SKM-1 (cell line): ENCODE data around the gene CHSY3.

Source experiments
- DNase-seq: peaks from one replicate; lab custom pipeline; 2025; ENCODE audit not compliant: unreplicated experiment; lab: John Stamatoyannopoulos, UW

CHSY3 gene

DNA sequence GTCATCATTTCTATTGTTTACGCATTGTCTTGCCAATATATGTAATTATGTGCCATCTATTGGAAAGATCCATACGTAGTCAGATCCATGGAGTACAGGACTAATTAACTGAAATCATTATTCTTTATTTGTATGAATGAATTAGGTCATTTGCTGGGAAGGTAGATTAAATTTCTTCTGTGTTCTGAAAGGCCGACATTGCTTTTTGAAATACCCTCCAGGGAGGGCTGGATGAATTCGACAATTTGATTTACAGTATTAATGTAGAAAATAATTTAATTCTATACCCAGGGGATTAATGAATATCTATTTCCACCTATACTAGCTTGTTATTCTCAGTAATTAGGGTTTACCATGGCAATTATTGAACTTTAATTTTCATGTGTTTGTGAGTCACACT lies 117.6 kb downstream of the CHSY3 start:
- no peak for DNase-seq

DNA sequence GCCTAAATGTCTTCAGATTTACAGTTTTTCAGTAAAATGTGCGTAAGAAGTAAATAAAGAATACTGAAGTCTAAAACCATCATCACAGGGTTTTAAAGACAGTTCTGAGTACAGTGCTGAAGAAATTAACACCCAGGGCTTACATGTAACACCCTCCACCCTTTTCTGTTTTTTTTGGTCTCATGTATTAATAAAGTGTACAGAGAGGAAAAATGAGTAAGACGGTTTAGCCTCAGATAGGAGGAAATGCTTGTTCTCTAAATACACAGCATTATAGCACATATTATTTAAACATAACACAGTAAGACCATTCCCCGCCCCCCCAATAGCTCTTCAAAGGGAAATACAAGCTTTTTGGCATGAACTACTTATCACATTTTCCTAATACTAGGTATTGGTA lies 119.3 kb downstream of the CHSY3 start:
- no peak for DNase-seq

DNA sequence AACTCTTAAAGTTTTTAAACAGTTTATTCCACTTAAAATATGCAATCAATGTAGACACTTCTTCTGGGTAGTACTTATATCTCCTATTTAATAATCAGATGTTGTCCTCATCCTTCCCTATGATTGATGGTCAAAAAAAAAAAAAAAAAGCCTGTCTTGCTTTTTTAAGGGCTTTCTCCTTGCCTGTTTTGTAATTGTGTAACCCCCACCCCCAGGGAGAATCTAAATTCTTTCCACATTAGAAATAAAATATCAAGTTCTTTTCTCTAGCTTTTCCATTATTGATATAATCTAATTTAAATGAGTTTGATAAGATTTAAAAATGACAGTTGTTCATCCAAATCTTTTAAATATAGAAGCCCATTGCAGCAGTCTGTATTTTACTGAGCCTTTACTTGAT lies 119.7 kb downstream of the CHSY3 start:
- no peak for DNase-seq

DNA sequence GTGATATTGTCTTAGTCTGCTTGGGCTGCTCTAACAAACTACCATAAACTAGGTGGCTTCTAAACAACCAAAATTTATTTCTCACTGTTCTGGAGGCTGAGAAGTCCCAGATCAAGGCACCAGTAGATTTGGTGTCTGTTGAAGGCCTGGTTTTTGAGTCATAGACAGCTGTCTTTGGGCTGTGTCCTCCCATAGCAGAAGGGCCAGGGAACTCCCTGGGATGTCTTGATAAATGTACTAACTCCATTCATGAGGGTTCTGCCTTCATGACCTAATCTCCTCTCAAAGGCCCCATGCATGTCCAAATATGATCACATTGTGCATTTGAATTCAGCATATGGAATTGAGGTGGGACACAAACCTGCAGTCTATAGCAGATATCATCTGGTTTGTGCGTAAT lies 121.2 kb downstream of the CHSY3 start:
- no peak for DNase-seq

DNA sequence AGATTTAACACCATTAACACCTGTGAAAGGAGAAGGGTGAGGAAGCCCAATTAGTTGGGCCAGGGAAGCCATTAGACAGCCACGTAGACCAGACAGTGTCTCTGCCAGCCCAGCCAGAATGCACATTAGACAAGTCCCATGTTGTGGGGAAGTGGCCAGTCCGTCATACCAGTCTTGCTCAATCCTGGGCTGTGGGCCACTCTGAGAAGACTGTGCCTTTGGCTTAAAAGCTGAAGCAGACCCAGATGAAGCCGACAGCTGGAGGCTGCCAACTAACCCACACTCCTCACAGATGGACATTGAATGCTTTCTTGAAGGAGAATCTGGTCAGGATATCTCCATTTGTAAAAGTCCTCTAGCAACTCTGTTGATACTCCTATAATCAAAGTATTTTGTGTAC lies 128.5 kb downstream of the CHSY3 start:
- DNase-seq = no peak

DNA sequence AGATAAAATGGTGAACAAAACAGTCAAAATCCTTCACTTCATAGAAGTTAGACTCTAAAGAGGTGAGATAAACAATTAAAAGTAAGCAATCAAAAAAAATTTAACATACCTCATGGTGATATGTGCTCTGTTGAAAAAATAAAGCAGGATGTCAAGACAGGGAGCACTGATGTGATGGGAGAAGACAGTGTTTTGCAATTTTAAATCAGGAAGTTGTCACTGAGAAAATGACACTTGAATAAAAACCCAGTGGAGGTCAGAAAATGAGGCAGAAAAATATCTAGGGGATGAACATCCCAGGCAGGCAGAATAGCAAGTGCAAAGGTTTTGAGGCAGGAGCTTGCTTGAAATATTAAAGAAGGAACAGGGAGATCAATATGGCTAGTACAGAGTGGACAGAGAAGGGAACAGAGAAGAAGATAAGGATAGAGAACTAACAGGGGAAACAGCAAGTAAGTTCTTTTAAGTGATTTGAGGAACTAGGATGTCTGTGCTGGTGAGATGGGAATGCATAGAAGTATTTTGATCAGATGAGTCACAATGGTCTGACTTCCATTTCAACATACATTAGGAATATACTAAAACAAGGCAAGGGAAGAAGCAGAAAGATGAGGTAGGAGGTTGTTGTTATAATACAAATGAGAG lies 130.4 kb downstream of the CHSY3 start:
- peak; percentile 62 for DNase-seq

DNA sequence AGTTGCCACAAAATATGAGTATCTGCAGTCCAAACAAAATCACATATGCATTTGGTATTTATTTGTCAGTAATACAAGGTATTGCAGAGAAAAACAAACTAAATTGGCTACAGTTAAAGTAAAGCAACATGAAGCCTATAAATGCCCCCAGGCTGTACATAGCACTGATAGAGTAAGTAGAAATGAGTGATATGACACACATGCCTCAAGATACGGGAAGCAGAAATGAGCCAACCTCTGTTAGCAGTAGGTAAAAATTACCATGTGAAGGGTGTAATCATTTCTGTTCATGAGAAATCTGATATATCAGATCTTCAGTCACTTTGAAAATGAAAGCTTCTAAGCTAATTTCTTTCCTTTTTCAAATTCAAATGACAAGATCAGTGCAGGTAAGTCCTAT lies 131.1 kb downstream of the CHSY3 start:
- DNase-seq = no peak

DNA sequence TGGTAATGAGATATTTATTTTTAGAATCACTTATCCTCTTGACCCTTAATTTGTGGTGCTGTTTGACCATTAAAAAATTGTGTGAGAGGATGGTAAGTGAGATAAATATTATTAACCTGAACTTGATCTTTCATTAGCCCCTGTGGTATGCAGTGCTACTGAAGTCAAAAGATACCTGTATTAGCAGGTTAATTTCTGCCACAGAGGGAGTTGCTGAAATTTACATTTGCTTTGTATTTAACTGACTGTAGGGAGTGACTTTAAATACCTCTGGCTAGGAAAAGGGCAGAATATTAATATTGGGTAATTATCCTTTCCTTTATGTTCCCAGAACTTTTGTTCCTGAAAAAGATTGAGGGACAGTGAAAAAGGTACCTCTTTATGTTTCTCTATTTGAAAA lies 133.6 kb downstream of the CHSY3 start:
- no peak for DNase-seq

DNA sequence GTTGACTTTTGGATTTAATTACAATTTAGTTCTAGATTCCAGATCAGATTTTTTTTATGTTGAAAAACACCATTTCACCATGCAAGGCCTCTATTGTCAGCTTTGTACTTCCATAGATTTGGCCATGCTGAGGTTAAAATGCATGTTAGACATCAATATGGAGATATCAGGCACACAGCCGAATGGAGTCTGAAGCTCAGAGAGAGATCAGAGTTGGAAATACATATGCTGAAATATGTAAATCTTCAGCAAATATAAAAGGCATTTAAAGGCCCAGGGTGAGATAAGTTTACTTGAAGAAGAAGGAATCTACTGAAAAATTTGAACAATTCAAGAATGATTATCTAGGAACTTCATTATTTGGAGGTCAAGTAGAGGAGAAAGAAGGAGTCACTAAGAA lies 139.6 kb downstream of the CHSY3 start:
- DNase-seq = no peak

DNA sequence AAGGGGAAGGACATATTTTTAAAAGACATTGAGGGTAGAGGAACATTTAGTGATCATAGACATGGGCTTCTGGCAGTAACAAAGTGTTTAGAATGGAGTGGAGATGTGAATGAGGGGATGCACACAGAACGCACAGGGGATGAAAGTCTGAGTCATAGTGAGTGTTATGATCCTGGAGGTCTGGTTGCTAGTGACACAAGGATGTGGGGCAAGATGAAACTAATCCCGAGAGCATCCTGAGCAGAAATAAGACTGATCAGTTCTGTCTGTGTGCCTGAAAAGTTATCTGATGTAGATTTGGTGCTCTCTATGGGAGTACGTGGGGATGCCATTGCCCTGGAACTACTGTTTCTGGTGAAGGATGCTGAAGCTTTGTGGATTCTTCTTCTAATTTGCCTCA lies 141.1 kb downstream of the CHSY3 start:
- no peak for DNase-seq

DNA sequence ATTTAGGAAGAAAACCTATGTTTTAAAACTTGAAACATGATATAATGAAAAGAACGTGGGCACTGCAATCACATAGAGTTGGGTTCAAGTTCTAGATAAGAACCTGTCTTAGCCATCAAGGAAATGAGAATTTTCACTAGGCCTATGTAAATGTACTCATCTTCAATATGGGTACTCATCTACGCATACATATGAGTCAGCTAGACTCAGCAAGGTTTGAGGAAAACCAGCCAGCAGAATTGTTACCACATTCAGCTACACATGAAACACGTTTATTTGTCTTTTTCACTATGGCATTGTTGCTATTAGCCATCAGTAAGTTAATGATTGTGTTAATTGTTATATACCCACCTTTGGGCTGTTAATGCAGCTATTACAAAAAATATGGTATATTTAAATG lies 146.3 kb downstream of the CHSY3 start:
- no peak for DNase-seq

DNA sequence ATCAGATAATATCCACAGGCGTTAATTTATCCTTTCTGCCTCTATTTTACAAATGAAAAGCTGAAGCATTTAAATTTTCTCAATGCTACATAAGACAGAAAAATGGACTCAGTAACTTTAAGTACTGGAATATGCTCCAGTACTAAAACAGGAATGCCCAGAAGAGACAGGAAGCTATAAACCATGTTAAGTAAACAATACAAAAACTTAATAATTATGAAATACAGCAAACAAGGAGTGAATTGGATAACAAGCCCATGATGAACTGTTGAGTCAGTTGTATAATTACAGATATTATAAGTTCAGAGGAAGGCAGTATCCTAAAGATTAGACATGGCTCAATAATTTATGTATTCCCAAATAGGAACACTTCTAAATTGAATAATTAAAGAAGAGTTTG lies 148.5 kb downstream of the CHSY3 start:
- no peak for DNase-seq

DNA sequence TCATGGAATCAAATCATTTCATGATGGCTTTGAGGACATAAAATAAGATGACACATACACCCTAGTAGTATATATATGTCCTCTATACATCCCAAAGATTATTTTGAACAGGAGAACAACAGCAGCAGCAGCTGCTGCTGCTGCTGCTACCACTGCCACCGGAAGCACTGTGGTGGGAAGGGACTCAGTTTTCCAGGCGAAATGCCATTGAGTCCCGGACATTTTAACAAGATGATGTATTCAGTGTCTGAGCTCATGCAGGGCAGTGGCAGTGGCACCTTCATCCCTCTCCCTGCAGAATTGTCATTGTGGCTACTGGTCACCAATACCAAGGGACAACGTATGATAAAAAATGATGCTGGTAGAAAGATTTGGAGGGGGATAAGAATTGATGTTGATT lies 151.3 kb downstream of the CHSY3 start:
- no peak for DNase-seq

DNA sequence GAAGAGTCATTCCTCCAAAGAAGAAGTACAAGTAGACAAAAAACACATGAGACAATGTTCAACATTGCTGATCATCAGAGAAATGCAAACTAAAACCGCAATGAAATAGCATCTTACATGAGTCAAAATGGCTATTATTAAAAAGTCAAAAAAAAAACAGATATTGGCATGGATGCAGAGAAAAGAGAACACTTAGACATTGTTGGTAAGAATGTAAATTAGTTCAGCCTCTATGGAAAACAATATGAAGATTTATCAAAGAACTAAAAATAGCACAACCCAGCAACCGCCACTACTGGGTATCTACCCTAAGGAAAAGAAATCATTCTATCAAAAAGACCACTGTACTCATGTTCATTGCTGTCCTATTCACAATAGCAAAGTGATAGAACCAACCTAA lies 157.5 kb downstream of the CHSY3 start:
- no peak for DNase-seq

DNA sequence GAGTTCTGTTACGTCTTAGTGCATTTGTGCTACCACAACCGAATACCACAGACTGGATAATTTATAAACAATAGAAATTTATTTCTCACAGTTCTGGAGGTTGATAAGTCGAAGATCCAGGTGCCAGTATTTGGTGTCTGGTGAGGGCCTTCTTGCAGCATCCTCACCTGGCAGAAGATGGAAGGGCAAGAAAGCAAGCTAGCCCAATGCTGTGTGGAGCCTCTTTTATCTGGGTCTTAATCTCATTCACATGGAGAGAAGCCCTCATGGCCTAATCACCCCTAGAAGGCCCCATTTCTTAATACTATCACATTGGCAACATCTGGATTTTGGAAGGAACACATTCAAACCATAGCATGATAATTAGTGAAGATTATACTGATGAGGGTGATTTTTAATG lies 159.3 kb downstream of the CHSY3 start:
- no peak for DNase-seq

DNA sequence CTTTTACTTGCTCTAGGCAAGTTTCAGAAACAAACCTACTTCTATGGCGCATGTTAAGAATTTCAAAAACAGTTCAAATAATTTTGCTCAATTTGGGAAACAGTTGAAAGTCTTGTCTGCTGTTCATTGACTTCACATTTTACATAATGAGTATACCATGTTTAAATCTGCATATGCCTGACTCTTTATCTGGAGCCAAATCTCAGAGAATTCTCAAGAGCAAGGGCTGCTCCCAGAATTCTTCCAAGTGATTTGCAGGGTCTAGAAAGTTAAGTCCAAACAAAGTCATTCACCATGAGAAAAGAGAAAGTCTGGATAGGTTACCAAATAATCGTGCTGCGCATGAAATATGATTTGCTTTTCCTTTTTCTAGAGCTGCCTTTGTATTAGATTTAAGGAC lies 160.2 kb downstream of the CHSY3 start:
- DNase-seq = no peak

DNA sequence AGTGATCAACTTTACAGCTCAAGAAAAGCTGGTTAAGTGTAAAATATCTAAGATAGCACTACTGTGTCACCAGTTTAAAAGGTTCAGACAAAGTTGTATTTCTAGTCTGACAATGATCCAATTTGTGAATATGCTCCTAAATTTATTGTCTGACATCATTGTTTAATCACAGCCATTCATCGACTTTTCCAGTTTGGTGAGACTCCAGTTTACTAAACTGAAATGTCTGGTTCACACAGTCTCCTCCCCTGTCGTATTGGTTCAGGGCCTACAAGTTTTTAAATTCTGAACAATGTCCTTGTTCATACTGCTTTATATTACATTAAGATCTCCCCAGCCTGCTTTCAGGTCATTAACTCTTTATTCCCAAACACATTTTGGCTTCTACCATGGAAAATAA lies 161.4 kb downstream of the CHSY3 start:
- DNase-seq = no peak

DNA sequence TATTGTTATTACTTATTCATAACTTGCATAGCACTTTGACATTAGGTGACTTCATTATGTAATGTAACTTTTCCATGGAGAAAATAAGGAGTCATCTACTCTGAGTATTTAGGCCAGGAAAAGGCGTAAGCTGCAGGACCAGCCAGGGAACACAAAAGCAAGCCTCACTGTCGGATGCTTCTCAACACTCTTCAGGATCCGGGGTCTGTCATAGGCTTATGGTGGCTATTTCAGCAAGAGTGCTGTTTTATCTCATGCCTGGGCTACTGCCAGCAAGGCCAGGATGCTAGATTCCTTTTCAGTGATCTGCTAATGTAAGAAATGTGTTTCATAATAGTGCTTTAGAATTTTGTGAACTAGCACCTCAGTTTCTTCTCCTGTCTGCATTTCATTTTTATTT lies 162.4 kb downstream of the CHSY3 start:
- DNase-seq = no peak

DNA sequence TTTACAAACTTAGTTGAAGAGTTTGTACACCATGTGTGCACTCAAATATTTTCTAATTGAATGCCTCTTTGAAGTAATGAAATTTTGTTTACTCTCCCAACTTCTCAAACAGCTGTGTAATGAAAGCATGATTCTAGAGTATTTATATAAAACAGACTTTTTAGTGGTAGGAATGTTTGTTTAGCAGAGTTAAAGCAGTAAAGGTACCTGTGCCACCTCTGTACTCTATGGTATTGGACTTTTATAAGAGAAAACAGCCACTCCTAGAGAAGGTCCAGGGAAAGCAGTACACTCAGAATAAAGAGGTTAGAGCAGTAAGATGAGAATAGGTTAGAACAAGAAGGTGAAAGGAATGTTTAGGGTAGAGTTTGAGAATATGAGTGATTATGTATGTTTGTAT lies 163.1 kb downstream of the CHSY3 start:
- DNase-seq = no peak

DNA sequence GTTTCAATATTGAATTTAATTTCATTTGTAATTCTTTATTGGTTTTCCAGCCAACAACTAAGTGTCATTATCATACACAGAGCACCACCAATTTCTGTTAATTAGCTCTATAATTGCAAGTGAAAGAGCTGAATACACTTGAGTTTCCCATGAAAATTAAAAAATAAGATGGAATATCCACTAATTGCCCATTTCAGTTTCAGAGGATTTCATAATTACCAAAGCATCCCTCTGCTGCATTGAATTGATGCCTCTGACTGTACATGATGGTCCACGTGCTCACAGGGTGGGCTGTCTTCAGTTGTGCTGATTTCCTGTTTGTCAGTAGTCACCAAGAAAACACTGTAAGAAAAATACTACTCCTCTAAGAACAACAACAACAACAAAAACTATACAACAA lies 163.8 kb downstream of the CHSY3 start:
- no peak for DNase-seq

DNA sequence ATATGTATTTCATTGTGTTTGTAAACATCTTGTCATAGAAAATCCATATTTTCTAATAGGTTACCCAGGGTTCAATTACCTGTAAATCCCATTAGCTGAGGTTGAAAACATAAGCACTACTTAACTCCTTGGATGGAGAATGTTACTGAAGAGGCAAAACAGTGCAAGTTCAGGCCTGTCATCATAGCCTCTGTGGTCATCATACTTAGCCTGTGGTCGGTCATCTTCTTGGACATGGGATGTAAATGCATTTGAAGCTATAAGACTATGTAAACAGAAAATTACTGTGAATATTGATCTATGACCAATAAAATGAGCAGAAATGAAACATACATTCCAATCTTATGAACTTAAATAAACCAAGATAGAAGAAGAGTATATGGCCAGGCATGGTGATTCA lies 164.7 kb downstream of the CHSY3 start:
- no peak for DNase-seq

DNA sequence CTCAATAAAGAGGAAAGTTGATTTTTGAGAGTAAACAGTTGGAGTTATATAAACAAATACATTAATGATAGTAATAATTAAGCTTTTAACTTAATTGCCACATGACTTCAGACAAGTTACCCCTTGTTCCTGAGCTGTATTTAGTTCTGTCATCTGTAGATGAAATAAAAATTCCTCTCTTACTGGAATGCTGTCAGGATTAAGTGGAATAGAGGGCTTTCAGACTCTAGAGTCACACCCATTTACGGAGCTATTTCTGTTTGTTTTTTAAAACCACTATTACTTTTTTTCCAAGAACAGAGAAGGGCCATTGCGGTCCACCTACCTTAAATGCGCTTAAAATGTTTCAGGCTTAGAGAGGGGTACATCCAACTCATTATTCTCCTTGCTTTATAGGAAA lies 170.6 kb downstream of the CHSY3 start:
- DNase-seq = no peak

DNA sequence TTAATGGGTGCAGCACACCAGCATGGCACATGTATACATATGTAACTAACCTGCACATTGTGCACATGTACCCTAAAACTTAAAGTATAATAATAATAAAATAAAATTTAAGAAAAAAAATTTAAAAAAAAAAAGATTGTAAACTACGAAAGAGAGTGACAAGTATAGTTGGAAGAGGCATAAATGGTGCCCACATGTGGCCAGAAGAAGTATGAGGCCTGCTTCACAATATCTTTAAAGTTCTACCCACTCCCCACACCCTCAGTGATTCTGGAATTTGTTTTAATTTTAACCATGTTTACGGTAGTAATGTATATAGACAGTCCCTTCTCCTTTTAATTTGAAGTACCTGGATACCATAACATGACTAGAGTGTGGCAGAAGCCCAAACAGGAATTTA lies 172.7 kb downstream of the CHSY3 start:
- DNase-seq = no peak

DNA sequence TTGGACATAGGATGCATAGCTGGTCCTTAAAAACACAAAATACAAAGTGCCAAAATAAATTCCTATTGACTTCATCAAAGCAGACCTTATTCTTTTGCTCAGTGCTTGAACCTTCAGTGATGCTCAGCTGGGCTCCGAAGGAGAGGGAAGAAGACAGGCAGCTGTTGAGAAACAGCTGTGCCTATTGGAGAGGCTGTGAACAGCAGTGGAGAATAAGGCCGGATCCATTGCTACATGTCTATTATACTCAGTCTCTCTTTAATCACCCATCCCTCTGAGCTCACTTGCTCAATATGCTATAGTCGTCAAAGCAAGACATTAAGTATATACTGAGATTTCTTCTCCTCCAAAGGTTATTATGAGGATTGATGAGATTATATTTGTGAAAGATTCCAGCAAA lies 174.4 kb downstream of the CHSY3 start:
- no peak for DNase-seq
